Lung (tissue), 12 donors: ENCODE measurements around the gene PKD2L2. TPM values are rescaled to one million over a fixed set of nuclear protein-coding genes. Genes with fewer than 3 reads are reported as not detected.

Experiments
- ATAC-seq: fragments of 200-7000 bp; cut with Tn5 transposase; one replicate; pipeline ENCODE4 v1.9.1; 2020; ENCODE audit warnings: moderate number of reproducible peaks; ENCODE audit not compliant: insufficient read depth, low FRiP score
- DNase-seq, 3 donors: peaks; one replicate each; pipeline ENCODE4 v3.0.0-alpha.2; 2013 to 2017
- H3K27ac ChIP-seq, 2 donors: one replicate each; pipeline ENCODE4 v1.5.1; 2013; ENCODE audit warnings: mild to moderate bottlenecking in 2 of 2, moderate library complexity in 2 of 2, control low read depth in 1 of 2, inconsistent platforms in 1 of 2, low read depth in 1 of 2, low read length in 1 of 2
- H3K27me3 ChIP-seq, 3 donors: one replicate each; pipeline ENCODE4 v1.5.1; 2013; ENCODE audit warnings: low read length in 2 of 3; ENCODE audit not compliant: control insufficient read depth in 3 of 3, insufficient read depth in 3 of 3
- H3K36me3 ChIP-seq, 4 donors: one replicate each; pipeline ENCODE4 v1.5.1; 2013; ENCODE audit warnings: low read length in 4 of 4, mild to moderate bottlenecking in 1 of 4, moderate library complexity in 1 of 4; ENCODE audit not compliant: control insufficient read depth in 4 of 4, insufficient read depth in 4 of 4
- H3K4me1 ChIP-seq, 5 donors: one replicate each; pipeline ENCODE4 v1.5.1; 2013; ENCODE audit warnings: low read length in 5 of 5, mild to moderate bottlenecking in 2 of 5, moderate library complexity in 1 of 5; ENCODE audit not compliant: control insufficient read depth in 5 of 5, insufficient read depth in 5 of 5
- H3K4me3 ChIP-seq: one replicate; pipeline ENCODE4 v1.5.1; 2013; ENCODE audit warnings: mild to moderate bottlenecking, control low read depth, moderate library complexity
- H3K9ac ChIP-seq, 2 donors: one replicate each; pipeline ENCODE4 v1.5.1; 2013; ENCODE audit warnings: low read length in 2 of 2, control low read depth in 1 of 2; ENCODE audit not compliant: insufficient read depth in 1 of 2
- H3K9me3 ChIP-seq, 4 donors: one replicate each; pipeline ENCODE4 v1.5.1; 2013; ENCODE audit warnings: low read length in 3 of 4, mild to moderate bottlenecking in 1 of 4, moderate library complexity in 1 of 4; ENCODE audit not compliant: control insufficient read depth in 4 of 4, insufficient read depth in 3 of 4
- CTCF ChIP-seq: IDR thresholded peaks from 2 replicates; pipeline ENCODE4 v1.5.1; 2012; ENCODE audit warnings: mild to moderate bottlenecking; ENCODE audit errors: control extremely low read depth, extremely low read depth
- WGBS, 2 donors: extraction: QIAGEN DNeasy Blood & Tissue Kit; methylation state at CpG; one replicate each; pipeline ENCODE4 v1.1.7; 2013; 5-methylcytosine and 5-hydroxymethylcytosine counted together
- polyA plus RNA-seq, 2 donors: library from polyadenylated mRNA; stranded (reverse); fragments of 200-250 nt; gene quantifications; one replicate each; pipeline ENCODE4 v1.2.1, GENCODE V29; 2013
- total RNA-seq, 2 donors: library from RNA; depleted of rRNA in 1 of 2; stranded (reverse); fragments of >200 nt in 1 of 2; gene quantifications; one replicate each; pipeline ENCODE4 v1.2.1, GENCODE V29; 2014 to 2021
- donor health status: control.
- donor health status: control.
- donor health status: Bipolar disorder and iron deficiency.
- donor health status: healthy.
- donor health status: DM: yes; HTN: yes; CAD: no.

Gene PKD2L2
- total and polyA plus RNA-seq, 4 donors, result 0.05 TPM; not detected in 3

DNA sequence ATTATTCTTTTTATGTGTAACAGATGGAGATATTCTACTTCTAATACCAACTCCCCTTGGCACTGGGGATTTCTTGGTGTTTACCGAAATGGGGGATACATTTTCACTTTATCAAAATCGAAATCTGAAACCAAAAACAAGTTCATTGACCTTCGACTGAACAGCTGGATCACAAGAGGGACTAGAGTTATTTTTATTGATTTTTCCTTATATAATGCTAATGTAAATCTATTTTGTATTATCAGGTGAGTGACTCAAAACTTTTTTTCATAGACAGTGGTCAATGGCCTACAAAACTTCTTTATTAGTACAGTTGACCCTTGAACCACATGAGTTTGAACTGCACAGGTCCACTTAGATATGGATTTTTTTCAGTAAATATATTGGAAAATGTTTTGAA, 10.2 kb downstream of the PKD2L2 start:
- no peak for TF ChIP-seq CTCF
- 96% methylated on average over 3 of the region's 3 CpGs for WGBS, 2 donors
- ATAC-seq (no peak), DNase-seq (no peak)
- H3K36me3 ChIP-seq, result no peaks in the 10 kb centered on the region
- peaks cover 0 to 4% (median 0%) of the 10 kb centered on the region in 5 donors for H3K4me1 ChIP-seq
- H3K27ac ChIP-seq, result no peak overlapping the region
- H3K9ac ChIP-seq, result no peak overlapping the region
- H3K27me3 ChIP-seq, result no peaks in the 10 kb centered on the region
- no peaks in the 10 kb centered on the region for H3K9me3 ChIP-seq
- no peak overlapping the region for H3K4me3 ChIP-seq

DNA sequence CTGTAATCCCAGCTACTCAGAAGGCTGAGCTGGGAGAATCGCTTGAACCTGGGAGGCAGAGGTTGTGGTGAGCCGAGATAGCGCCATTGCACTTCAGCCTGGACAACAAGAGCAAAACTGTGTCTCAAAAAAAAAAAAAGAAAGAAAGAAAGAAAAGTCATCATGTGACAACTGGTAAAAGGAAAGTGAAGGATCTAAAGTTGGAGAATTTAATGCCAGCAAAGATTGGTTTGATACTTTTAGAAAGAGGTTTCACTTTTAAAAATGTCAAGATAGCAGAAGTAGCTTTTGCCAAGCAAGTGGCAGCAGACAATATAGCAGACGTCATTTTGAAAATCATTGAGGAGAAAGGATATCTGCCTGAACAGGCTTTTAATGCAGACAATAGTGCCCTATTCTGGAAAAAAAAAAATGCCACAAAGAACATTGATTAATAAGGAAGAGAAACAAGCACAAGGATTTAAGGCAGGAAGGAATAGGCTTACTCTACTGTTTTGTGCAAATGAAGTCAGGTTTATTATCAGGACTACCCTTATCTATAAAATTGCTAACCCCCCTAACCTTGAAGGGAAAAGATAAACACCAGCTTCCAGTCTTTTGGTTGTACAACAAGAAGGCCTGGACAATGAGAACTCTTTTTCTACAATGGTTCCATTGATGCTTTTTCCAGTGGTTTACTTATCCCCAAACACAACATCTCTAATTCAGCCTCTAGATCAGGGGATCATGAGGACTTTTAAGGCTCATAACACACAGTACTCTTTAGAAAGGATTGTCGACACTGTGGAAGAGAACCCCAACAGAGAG, 12.0 kb downstream of the PKD2L2 start:
- H3K4me3 ChIP-seq, result no peak overlapping the region
- H3K4me1 ChIP-seq, result peaks cover 0 to 4% (median 0%) of the 10 kb centered on the region in 5 donors
- H3K9me3 ChIP-seq, result no peaks in the 10 kb centered on the region
- ATAC-seq (no peak), DNase-seq (no peak)
- no peaks in the 10 kb centered on the region for H3K27me3 ChIP-seq
- H3K36me3 ChIP-seq, result no peaks in the 10 kb centered on the region
- WGBS, 2 donors, result 68 to 77% methylated on average over 5 of the region's 5 CpGs
- H3K9ac ChIP-seq, result no peak overlapping the region
- no peak for TF ChIP-seq CTCF
- H3K27ac ChIP-seq, result no peak overlapping the region

- H3K36me3 ChIP-seq, result no peaks in the 10 kb centered on the region
- H3K27me3 ChIP-seq, result no peaks in the 10 kb centered on the region
- DNase-seq (no peak), ATAC-seq (no peak)
- H3K9me3 ChIP-seq, result no peaks in the 10 kb centered on the region
- no peak overlapping the region for H3K4me3 ChIP-seq
- no peak for TF ChIP-seq CTCF
- no peak overlapping the region for H3K27ac ChIP-seq
- H3K9ac ChIP-seq, result no peak overlapping the region
- 100% methylated on average over 1 of the region's 1 CpG for WGBS, 2 donors
- peaks cover 0 to 4% (median 0%) of the 10 kb centered on the region in 5 donors for H3K4me1 ChIP-seq
These were observed 13.3 kb downstream of the PKD2L2 start for GRCh38 chr5:137902408-137903133.
